GM19395 (cell line): ENCODE data around the gene TMEM176B.
"Not testable (repeated sequence)": the region's sequence is repeated elsewhere in the genome, so short reads cannot be mapped to it uniquely, and the experiment has no call there.

ENCODE experiments used
- ATAC-seq: cut with Tn5 transposase; IDR thresholded peaks from one replicate; pipeline ENCODE4 v1.9.1; 2021; ENCODE audit warnings: mild to moderate bottlenecking, moderate library complexity; ENCODE audit not compliant: unreplicated experiment

The TMEM176B gene

DNA sequence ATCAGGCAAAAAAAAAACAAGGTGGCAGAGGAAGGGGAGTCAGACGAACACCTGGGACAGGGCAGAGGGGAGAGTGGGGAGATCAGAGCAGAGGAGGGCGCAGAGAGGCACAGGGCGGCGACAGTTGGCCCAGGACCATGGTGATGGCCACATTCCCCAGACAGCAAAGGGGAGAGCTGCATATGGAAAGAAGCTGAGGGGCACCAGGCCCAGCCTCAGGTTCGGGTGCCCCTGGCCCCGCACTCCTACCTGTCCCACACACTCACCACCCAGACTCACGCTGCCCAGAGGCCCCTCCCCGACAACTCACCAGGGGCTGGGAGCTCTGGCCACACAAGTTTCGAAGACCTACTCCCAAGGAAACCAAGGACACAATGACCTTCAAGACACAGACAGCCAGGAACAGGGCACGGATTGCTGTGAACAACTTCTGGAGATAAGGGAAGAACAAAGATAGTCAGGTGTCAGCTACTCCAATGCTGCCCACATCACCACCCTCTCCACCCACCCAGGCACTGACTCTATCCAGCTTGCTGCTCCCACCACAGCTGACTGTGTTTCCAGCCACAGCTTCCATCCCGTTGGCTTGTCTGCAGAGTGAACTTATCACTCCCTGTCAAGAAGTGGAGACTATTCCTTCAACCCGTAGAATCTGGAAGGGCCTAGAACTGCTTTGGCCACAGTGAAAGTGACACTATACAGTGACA, 8.3 kb downstream of the TMEM176B start:
- ATAC-seq = no peak

GRCh38 chr7:150791304-150791703, 8.9 kb downstream of the TMEM176B start:
- ATAC-seq = no peak

- no peak for ATAC-seq
Measured at GRCh38 chr7:150790416-150791075, 9.6 kb downstream of the TMEM176B start.

DNA sequence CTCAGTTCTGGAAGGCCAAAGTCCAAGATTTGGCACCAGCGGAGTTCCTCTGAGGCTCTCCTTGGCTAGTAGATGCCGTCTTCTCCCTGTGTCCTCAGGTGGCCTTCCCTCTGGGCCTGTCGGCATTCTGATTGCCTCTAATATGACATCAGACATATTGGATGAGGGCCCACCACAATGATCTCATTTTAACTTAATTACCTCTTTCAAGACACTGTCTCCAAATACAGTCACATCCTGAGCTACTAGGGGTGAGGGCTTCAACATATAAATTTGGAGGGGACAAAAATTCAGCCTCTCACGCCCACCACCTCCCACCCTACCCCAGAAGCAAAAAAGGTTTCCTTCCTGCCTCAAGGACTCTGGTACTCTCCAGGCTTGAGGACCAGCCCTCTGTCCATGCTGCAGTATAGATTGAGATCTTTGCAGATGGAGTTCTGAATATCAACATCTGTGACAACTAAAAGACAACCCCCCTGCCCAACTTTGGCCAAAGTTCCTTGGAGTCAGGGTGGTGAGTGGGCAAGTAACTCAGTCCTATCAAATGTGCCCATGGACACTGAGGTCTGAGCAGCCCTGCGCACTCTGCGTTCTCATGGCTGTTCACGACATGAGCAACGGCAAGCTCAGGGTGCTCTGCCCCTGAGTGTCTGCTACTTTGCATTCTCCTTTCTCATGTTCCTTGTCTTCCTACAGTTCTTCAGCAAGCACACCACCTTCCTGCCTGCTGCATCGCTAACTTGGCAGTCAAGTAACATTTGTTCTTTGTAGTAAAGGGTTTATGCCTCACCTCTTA, 11.5 kb downstream of the TMEM176B start:
- no peak for ATAC-seq

DNA sequence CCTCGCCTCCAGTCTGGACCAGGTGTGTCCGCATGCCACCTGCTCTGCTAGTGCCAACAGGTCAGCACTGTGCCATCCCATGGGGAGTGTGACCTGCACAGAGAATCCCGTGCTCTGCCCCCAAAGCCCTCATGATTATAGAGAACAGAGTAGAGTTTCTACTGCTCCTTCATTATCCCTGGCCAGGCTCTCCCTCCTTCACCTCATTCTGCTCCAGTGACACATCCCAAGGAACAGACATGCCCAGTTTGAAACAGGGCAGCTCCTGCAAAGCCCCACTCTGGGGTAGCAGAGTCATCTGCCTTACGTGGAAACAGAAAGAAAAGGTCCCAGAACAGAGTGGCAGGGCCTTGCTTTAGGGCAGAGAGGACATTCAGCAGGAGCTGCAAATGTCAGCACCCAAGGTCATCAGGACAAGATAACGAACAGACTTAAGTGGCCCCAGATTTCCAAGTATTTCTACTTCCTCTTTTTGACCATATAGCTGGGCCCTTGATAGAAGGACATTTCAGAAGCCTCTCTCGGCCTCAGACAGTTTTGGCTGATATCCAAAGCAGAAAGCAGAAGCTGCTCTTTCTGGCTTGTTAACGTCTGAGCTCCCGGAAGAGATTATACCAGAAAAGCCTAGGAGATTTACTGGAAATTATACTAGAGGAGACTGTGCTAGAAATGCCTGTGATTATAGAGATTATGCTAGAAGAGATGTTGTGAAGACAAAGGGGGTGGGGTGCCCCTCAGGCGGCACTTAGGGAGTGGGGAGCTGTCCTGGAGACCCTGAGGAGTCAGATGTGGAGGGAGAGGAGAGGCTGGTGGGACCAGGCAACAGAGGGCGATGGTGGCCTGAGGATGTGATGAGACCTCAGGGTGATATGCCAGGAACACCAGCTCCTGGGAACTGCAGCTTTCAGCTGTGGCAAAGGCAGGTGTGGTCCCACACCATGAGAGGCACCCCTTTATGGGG, 12.6 kb downstream of the TMEM176B start:
- ATAC-seq = no peak

DNA sequence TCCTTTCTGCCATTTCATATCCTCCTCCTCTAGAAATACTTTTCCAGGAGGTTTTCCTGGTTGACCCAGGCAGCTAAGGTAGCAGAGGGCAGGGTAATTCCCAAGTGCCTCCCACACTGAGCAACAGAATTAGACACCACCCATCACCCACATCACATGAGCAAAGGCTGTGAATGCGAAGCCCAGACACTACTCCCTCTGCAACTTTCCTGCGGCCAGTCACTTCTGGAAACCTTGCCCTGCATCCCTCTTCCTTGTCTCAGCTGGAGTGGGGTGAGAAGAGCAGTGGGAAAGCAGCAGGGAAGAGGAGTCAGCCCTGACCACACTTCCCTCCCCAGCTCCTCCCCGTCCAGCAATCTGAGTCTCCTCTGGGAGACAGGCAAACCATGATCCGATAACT, 15.2 kb downstream of the TMEM176B start:
- ATAC-seq = no peak

DNA sequence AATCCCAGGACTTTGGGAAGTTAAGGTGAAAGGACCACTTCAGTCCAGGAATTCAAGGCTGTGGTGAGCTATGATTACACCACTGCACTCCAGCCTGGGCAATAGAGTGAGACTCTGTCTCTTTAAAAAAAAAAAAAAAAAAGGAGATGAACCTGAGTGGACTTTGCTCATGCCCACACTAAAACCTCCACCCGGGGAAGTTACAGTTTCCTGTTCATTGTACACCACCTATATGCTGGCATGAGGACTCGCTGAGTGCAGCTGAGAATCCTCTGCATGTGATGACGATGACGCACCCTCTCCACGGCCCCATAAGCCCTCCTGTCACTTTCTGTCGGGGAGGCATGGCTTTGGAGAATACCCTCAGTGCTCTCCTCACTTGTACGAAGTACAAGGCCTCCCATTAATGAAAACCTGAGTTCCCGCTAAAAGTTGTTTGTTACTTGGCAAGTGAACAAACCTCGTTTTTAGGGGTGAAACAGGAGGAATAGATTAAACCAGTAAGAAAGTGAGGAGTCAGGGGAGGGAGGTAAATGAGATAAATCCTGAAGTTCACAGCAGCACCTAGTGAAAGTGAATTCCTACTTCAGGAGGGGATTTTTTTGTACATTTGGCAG, 15.9 kb downstream of the TMEM176B start:
- no peak for ATAC-seq

- no peak for ATAC-seq
Measured at GRCh38 chr7:150781961-150782360, 18.2 kb downstream of the TMEM176B start.

DNA sequence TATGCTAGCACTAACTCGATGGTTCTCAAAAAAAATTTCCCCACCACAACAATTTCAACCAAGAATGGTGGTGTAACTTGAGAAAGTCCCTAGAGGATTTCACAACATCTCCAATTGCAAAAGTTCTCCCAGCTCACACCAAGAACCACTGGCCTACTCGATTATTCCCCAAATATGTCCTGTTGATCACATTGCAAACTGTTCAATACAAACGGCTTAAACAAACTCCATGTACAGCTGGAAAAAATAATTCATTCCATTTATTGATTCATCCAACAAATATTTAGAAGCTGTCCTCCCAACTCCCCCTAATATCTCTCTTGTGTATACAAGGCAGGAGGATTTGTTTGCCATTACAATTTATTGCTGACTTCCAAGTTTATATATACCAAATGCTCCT, 19.1 kb downstream of the TMEM176B start:
- ATAC-seq = no peak

GRCh38 chr7:150780292-150780691, 19.9 kb downstream of the TMEM176B start:
- no peak for ATAC-seq

- no peak for ATAC-seq
Measured at GRCh38 chr7:150778738-150779301, 21.3 kb downstream of the TMEM176B start.

GRCh38 chr7:150778014-150778737, 22.0 kb downstream of the TMEM176B start:
- no peak for ATAC-seq

DNA sequence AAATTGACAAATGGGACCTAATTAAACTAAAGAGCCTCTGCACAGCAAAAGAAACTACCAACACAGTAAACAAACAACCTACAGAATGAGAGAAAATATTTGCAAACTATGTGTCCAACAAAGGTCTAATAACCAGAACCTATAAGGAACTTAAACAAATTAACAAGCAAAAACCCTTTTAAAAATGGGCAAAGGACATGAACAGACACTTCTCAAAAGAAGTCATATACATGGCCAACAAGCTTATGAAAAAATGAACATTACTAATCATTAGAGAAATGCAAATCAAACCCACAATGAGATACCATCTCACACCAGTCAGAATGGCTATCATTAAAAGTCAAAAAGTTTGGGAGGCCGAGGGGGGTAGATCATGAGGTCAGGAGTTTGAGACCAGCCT, 26.0 kb downstream of the TMEM176B start:
- not testable (repeated sequence) for ATAC-seq

- no peak for ATAC-seq
Measured at GRCh38 chr7:150769768-150770167, 30.4 kb downstream of the TMEM176B start.

DNA sequence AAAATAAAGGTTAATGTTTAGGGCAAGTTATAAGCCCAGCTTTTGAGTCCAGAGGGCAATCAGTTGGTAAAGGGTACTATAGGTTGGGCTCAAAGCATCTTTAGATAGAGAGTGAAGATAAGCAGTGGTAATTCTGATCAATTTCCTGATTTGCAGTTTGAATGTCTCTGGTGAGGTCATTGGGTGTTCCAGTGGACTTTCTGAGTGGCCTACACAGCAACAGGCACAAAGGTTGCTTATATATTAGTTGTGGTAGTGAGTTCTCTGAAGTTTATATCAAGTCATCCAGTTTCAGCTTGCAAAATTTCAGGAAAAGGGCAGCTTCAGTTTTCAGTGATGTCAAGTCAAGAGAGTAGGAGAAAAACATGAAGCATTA, 33.8 kb downstream of the TMEM176B start:
- ATAC-seq = no peak

- ATAC-seq = no peak
Measured at GRCh38 chr7:150759479-150759878, 40.7 kb downstream of the TMEM176B start.

DNA sequence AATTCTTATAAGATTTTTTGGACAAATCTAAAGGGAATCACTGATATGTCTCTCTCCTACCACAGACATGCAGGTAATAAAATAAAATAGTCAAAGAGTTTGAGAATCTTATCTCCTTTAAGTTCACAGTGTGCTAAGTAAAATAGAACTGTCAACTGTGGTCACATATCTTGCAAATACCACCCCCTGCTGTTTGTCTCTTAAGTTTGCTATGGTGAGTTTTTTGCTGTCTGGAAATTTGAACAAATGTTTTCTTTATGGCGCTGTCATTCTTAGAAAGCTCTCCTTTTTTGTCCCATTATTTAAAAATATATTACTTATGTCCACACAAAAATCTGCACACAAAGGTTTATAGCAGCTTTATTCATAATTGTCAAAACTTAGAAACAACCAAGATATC, 43.3 kb downstream of the TMEM176B start:
- no peak for ATAC-seq

DNA sequence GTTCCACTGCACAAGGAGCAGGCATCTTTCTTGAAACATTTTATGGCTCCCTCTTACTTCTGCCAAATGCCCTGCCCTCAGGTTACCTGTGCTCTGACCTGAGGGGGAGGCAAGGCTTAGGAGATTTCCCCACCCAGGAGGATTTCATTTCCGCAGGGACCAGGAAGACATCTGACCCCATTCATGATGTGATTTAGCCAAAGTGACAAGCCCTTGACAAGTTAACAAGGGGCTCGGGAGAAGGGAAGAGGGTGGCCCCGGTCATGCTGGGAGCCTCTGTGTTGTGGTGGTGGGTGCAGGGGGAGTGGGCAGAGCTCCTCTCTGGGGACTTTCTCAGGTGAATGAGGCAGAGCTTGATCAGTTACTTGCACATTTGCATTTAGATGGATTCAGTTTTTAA, 44.0 kb downstream of the TMEM176B start:
- no peak for ATAC-seq

DNA sequence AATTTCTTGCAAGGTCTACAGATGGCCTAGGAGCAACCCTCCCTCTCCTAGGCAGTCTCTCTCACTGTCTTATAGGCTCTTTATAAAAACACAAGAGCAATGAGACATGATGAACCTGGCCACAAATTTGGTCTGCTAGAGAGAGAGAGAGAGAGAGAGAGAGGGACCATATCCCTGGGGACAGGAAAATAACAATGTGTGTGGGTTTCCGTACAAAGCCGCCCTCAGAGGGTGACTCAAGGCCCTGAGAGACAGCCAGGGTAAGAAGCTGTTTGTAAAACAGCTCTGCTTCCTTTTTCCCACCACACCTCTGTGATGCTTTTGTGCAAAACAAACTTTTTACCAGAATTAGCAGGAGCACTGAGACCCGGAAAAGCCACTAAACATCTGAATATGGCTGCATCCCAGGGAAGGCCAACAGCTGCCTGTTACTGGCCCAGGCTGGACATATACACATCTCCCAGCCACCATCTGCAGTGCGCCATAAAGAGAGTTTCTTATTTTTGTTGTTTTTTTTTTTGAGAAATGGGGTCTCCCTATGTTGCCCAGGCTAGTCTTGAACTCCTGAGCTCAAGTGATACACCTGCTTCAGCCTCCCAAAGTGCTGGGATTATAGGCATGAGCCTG, 44.6 kb downstream of the TMEM176B start:
- peak; percentile 63 for ATAC-seq
